HCT116 (cell line): ENCODE results near the gene KDM6B.

Source experiments
- EZH2phosphoT487 ChIP-seq: fragments of 200-600 bp; IDR thresholded peaks from 2 replicates; pipeline ENCODE4 v1.6.1; 2018; ENCODE audit warnings: antibody characterized with exemption, borderline replicate concordance
- POLR2A ChIP-seq: IDR thresholded peaks from 2 replicates; pipeline ENCODE4 v1.7.0; 2011; ENCODE audit warnings: borderline replicate concordance; ENCODE audit not compliant: insufficient read depth, insufficient read length; ENCODE audit errors: extremely low read depth
- REST ChIP-seq: IDR thresholded peaks from 2 replicates; pipeline ENCODE4 v1.6.1; 2012; ENCODE audit warnings: low read depth

DNA sequence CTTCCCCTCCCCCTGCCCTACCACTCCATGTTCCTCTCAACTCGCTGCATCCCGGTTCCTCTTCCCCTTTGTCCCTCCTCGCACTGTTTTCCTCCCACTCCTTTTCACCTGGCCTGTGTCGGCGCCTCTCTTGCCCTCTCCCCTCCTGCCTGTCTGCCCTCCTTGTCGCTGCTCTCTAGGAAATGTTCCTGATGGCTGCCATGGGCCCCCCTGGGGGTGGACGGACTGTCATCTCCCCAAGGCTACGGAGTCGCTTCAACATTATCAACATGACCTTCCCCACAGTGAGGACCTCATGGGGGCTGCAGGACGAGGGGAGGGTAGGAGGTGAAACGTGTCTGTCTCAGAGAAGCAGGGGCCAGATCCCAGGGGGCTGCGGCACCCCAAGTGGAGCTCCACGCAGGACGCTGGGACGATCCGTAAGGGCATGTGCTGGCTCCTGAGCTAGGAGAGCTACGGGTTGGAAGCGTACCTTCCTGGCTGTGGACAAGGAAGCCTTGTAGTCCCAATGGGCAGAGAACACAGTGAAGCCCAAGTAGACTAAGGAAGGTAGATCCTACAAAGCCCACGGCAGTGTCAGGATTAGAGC lies 39.8 kb upstream of the KDM6B start:
- TF ChIP-seq POLR2A (no peak), EZH2phosphoT487 (no peak), REST (no peak)
